Lung (tissue), 12 donors: Measurements from ENCODE around the gene APBB2. TPM values are rescaled to one million over a fixed set of nuclear protein-coding genes. Genes with fewer than 3 reads are reported as not detected.

Experiments
- ATAC-seq: fragments of 200-7000 bp; cut with Tn5 transposase; one replicate; pipeline ENCODE4 v1.9.1; 2020; ENCODE audit warnings: moderate number of reproducible peaks; ENCODE audit not compliant: insufficient read depth, low FRiP score
- DNase-seq, 3 donors: peaks; one replicate each; pipeline ENCODE4 v3.0.0-alpha.2; 2013 to 2017
- H3K27ac ChIP-seq, 2 donors: one replicate each; pipeline ENCODE4 v1.5.1; 2013; ENCODE audit warnings: mild to moderate bottlenecking in 2 of 2, moderate library complexity in 2 of 2, control low read depth in 1 of 2, inconsistent platforms in 1 of 2, low read depth in 1 of 2, low read length in 1 of 2
- H3K27me3 ChIP-seq, 3 donors: one replicate each; pipeline ENCODE4 v1.5.1; 2013; ENCODE audit warnings: low read length in 2 of 3; ENCODE audit not compliant: control insufficient read depth in 3 of 3, insufficient read depth in 3 of 3
- H3K36me3 ChIP-seq, 4 donors: one replicate each; pipeline ENCODE4 v1.5.1; 2013; ENCODE audit warnings: low read length in 4 of 4, mild to moderate bottlenecking in 1 of 4, moderate library complexity in 1 of 4; ENCODE audit not compliant: control insufficient read depth in 4 of 4, insufficient read depth in 4 of 4
- H3K4me1 ChIP-seq, 5 donors: one replicate each; pipeline ENCODE4 v1.5.1; 2013; ENCODE audit warnings: low read length in 5 of 5, mild to moderate bottlenecking in 2 of 5, moderate library complexity in 1 of 5; ENCODE audit not compliant: control insufficient read depth in 5 of 5, insufficient read depth in 5 of 5
- H3K4me3 ChIP-seq: one replicate; pipeline ENCODE4 v1.5.1; 2013; ENCODE audit warnings: mild to moderate bottlenecking, control low read depth, moderate library complexity
- H3K9ac ChIP-seq, 2 donors: one replicate each; pipeline ENCODE4 v1.5.1; 2013; ENCODE audit warnings: low read length in 2 of 2, control low read depth in 1 of 2; ENCODE audit not compliant: insufficient read depth in 1 of 2
- H3K9me3 ChIP-seq, 4 donors: one replicate each; pipeline ENCODE4 v1.5.1; 2013; ENCODE audit warnings: low read length in 3 of 4, mild to moderate bottlenecking in 1 of 4, moderate library complexity in 1 of 4; ENCODE audit not compliant: control insufficient read depth in 4 of 4, insufficient read depth in 3 of 4
- CTCF ChIP-seq: IDR thresholded peaks from 2 replicates; pipeline ENCODE4 v1.5.1; 2012; ENCODE audit warnings: mild to moderate bottlenecking; ENCODE audit errors: control extremely low read depth, extremely low read depth
- WGBS, 2 donors: extraction: QIAGEN DNeasy Blood & Tissue Kit; methylation state at CpG; one replicate each; pipeline ENCODE4 v1.1.7; 2013; 5-methylcytosine and 5-hydroxymethylcytosine counted together
- polyA plus RNA-seq, 2 donors: library from polyadenylated mRNA; stranded (reverse); fragments of 200-250 nt; gene quantifications; one replicate each; pipeline ENCODE4 v1.2.1, GENCODE V29; 2013
- total RNA-seq, 2 donors: library from RNA; depleted of rRNA in 1 of 2; stranded (reverse); fragments of >200 nt in 1 of 2; gene quantifications; one replicate each; pipeline ENCODE4 v1.2.1, GENCODE V29; 2014 to 2021
- donor health status: control.
- donor health status: control.
- donor health status: Bipolar disorder and iron deficiency.
- donor health status: healthy.
- donor health status: DM: yes; HTN: yes; CAD: no.

Gene APBB2
- total and polyA plus RNA-seq, 4 donors: 13.3 to 99.0 (median 40.4) TPM

- Histone ChIP-seq H3K36me3 (peaks cover 0 to 14% (median 6%) of the 10 kb centered on the region in 4 donors), H3K27me3 (no peaks in the 10 kb centered on the region), H3K4me1 (peaks cover 0 to 4% (median 0%) of the 10 kb centered on the region in 5 donors), H3K9me3 (no peaks in the 10 kb centered on the region), H3K27ac (no peak overlapping the region), H3K4me3 (no peak overlapping the region), H3K9ac (no peak overlapping the region)
- ATAC-seq (no peak), DNase-seq (peak; percentile 74 to 84 (median 83))
- TF ChIP-seq CTCF: peak; percentile 56
- 33 to 36% methylated on average over 10 of the region's 10 CpGs for WGBS, 2 donors
Measured at GRCh38 chr4:40897557-40898203, 316.7 kb downstream of the APBB2 start.

- H3K9me3 ChIP-seq: no peaks in the 10 kb centered on the region
- no peak overlapping the region for H3K4me3 ChIP-seq
- H3K4me1 ChIP-seq: no peaks in the 10 kb centered on the region
- H3K27me3 ChIP-seq: no peaks in the 10 kb centered on the region
- DNase-seq (no peak), ATAC-seq (no peak)
- 53 to 68% methylated on average over 6 of the region's 6 CpGs for WGBS, 2 donors
- H3K36me3 ChIP-seq: peaks cover 0 to 14% (median 12%) of the 10 kb centered on the region in 4 donors
- TF ChIP-seq CTCF: no peak
- H3K9ac ChIP-seq: no peak overlapping the region
- no peak overlapping the region for H3K27ac ChIP-seq
Measured at GRCh38 chr4:40890764-40891163, 323.6 kb downstream of the APBB2 start.

- no peak for ATAC-seq
- H3K9me3 ChIP-seq: no peaks in the 10 kb centered on the region
- DNase-seq: no peak
- H3K36me3 ChIP-seq: peaks cover 0 to 14% (median 12%) of the 10 kb centered on the region in 4 donors
- no peaks in the 10 kb centered on the region for H3K27me3 ChIP-seq
- TF ChIP-seq CTCF: no peak
- H3K4me1 ChIP-seq: no peaks in the 10 kb centered on the region
- no peak overlapping the region for H3K9ac ChIP-seq
- no peak overlapping the region for H3K27ac ChIP-seq
- 94 to 96% methylated on average over 18 of the region's 18 CpGs for WGBS, 2 donors
- H3K4me3 ChIP-seq: no peak overlapping the region
Measured at GRCh38 chr4:40890199-40890598, 324.1 kb downstream of the APBB2 start.

GRCh38 chr4:40888933-40889332 lies 325.4 kb downstream of the APBB2 start:
- no peak overlapping the region for H3K27ac ChIP-seq
- ATAC-seq: no peak
- 93 to 94% methylated on average over 5 of the region's 5 CpGs for WGBS, 2 donors

More at GRCh38 chr4:40888933-40889332, 325.4 kb downstream of the APBB2 start:
- Histone ChIP-seq H3K4me1 (no peaks in the 10 kb centered on the region), H3K27me3 (no peaks in the 10 kb centered on the region), H3K9me3 (no peaks in the 10 kb centered on the region), H3K9ac (no peak overlapping the region), H3K4me3 (no peak overlapping the region), H3K36me3 (peaks cover 0 to 12% (median 11%) of the 10 kb centered on the region in 4 donors)
- DNase-seq: no peak
- TF ChIP-seq CTCF: no peak
